DOHH2 (cell line): ENCODE data around the gene TRIM9.

ENCODE experiments used
- CTCF ChIP-seq: fragments of 200-600 bp; sonication (generic); IDR thresholded peaks from one replicate; pipeline ENCODE4 v1.5.1; 2014; ENCODE audit warnings: antibody characterized with exemption, mild to moderate bottlenecking, low read depth, low read length; ENCODE audit not compliant: poor library complexity, severe bottlenecking
- EZH2phosphoT487 ChIP-seq: fragments of 200-600 bp; sonication (generic); IDR thresholded peaks from 2 replicates; pipeline ENCODE4 v1.6.1; 2017; ENCODE audit warnings: borderline replicate concordance, mild to moderate bottlenecking, antibody characterized with exemption, low read length, moderate library complexity, mixed read lengths

- TF ChIP-seq CTCF (no peak), EZH2phosphoT487 (no peak)
These were observed 55.7 kb downstream of the TRIM9 start for GRCh38 chr14:51039252-51039651.
